H9 (cell line): ENCODE measurements around the gene WIPI1. TPM values are rescaled to one million over a fixed set of nuclear protein-coding genes. Genes with fewer than 3 reads are reported as not detected.

Experiments
- DNase-seq: peaks from one replicate; pipeline ENCODE4 v3.0.0-alpha.2; 2017
- H2AFZ ChIP-seq: one replicate; pipeline ENCODE4 v1.6.1; 2013; ENCODE audit warnings: mild to moderate bottlenecking, low read length, control low read depth, moderate library complexity
- H2AK5ac ChIP-seq: 2 replicates; pipeline ENCODE4 v1.6.1; 2013; ENCODE audit warnings: low read length, control low read depth, mixed read lengths; ENCODE audit not compliant: insufficient read length
- H2BK120ac ChIP-seq: one replicate; pipeline ENCODE4 v1.6.1; 2013; ENCODE audit warnings: low read depth, mild to moderate bottlenecking, low read length, control low read depth, inconsistent platforms; ENCODE audit not compliant: poor library complexity, severe bottlenecking
- H2BK12ac ChIP-seq: 2 replicates; pipeline ENCODE4 v1.6.1; 2013; ENCODE audit warnings: low read length, control low read depth, mixed read lengths, low read depth; ENCODE audit not compliant: insufficient read length
- H2BK15ac ChIP-seq: 2 replicates; pipeline ENCODE4 v1.6.1; 2013; ENCODE audit warnings: low read depth, low read length, control low read depth
- H2BK20ac ChIP-seq: one replicate; pipeline ENCODE4 v1.6.1; 2013; ENCODE audit warnings: low read depth, mild to moderate bottlenecking, low read length, control low read depth, inconsistent platforms; ENCODE audit not compliant: poor library complexity, severe bottlenecking
- H2BK5ac ChIP-seq: 2 replicates; pipeline ENCODE4 v1.6.1; 2013; ENCODE audit warnings: low read length, control low read depth, mixed read lengths; ENCODE audit not compliant: insufficient read length
- H3K14ac ChIP-seq: 2 replicates; pipeline ENCODE4 v1.6.1; 2013; ENCODE audit warnings: low read length, control low read depth; ENCODE audit not compliant: insufficient read depth
- H3K18ac ChIP-seq: 2 replicates; pipeline ENCODE4 v1.6.1; 2013; ENCODE audit warnings: low read depth, mild to moderate bottlenecking, mixed read lengths, low read length, control low read depth; ENCODE audit not compliant: insufficient read length
- H3K23ac ChIP-seq: 2 replicates; pipeline ENCODE4 v1.6.1; 2013; ENCODE audit warnings: low read length, control low read depth, mixed read lengths, low read depth; ENCODE audit not compliant: insufficient read length
- H3K23me2 ChIP-seq: 2 replicates; pipeline ENCODE4 v1.6.1; 2013; ENCODE audit warnings: low read depth, mild to moderate bottlenecking, mixed read lengths, low read length, control low read depth; ENCODE audit not compliant: insufficient read length, poor library complexity, severe bottlenecking
- H3K27ac ChIP-seq: 2 replicates; pipeline ENCODE4 v1.5.1; 2013; ENCODE audit warnings: low read length, control low read depth, mixed read lengths, low read depth; ENCODE audit not compliant: insufficient read length
- H3K27me3 ChIP-seq: 2 replicates; pipeline ENCODE4 v1.6.1; 2013; ENCODE audit warnings: low read length, control low read depth, inconsistent platforms; ENCODE audit not compliant: insufficient read depth
- H3K4ac ChIP-seq: 2 replicates; pipeline ENCODE4 v1.6.1; 2013; ENCODE audit warnings: low read depth, mild to moderate bottlenecking, control low read depth, inconsistent platforms, low read length, moderate library complexity
- H3K4me1 ChIP-seq: 2 replicates; pipeline ENCODE4 v1.6.1; 2013; ENCODE audit warnings: low read length, control low read depth, inconsistent platforms; ENCODE audit not compliant: insufficient read depth
- H3K4me2 ChIP-seq: 2 replicates; pipeline ENCODE4 v1.6.1; 2013; ENCODE audit warnings: low read length, control low read depth, mixed read lengths; ENCODE audit not compliant: insufficient read length, insufficient read depth
- H3K56ac ChIP-seq: 2 replicates; pipeline ENCODE4 v1.6.1; 2013; ENCODE audit warnings: low read depth, mild to moderate bottlenecking, mixed read lengths, low read length, control low read depth; ENCODE audit not compliant: insufficient read length
- H3K79me1 ChIP-seq: 2 replicates; pipeline ENCODE4 v1.6.1; 2013; ENCODE audit warnings: low read depth, mild to moderate bottlenecking, moderate library complexity, low read length, control low read depth, inconsistent platforms; ENCODE audit not compliant: insufficient read depth, poor library complexity, severe bottlenecking
- H3K79me2 ChIP-seq: 2 replicates; pipeline ENCODE4 v1.6.1; 2013; ENCODE audit warnings: low read length, control low read depth, inconsistent platforms; ENCODE audit not compliant: insufficient read depth
- H3K9ac ChIP-seq: 2 replicates; pipeline ENCODE4 v1.6.1; 2013; ENCODE audit warnings: low read length, control low read depth, mixed read lengths; ENCODE audit not compliant: insufficient read length; ENCODE audit errors: extremely low read depth
- H3K9me3 ChIP-seq: one replicate; pipeline ENCODE4 v1.6.1; 2013; ENCODE audit warnings: low read depth, low read length, inconsistent platforms; ENCODE audit not compliant: control insufficient read depth
- H3T11ph ChIP-seq: one replicate; pipeline ENCODE4 v1.6.1; 2013; ENCODE audit warnings: mild to moderate bottlenecking, low read length, control low read depth, inconsistent platforms
- H4K20me1 ChIP-seq: one replicate; pipeline ENCODE4 v1.6.1; 2013; ENCODE audit not compliant: control insufficient read depth, insufficient read length, insufficient read depth
- H4K5ac ChIP-seq: 2 replicates; pipeline ENCODE4 v1.6.1; 2013; ENCODE audit warnings: low read depth, mild to moderate bottlenecking, mixed read lengths, low read length, control low read depth; ENCODE audit not compliant: insufficient read length
- H4K8ac ChIP-seq: replicated peaks from 2 replicates; pipeline ENCODE4 v1.6.1; 2013; ENCODE audit warnings: low read length, control low read depth, mixed read lengths, low read depth; ENCODE audit not compliant: insufficient read length
- H4K91ac ChIP-seq: 2 replicates; pipeline ENCODE4 v1.6.1; 2013; ENCODE audit warnings: low read depth, mild to moderate bottlenecking, moderate library complexity, mixed read lengths, low read length, control low read depth; ENCODE audit not compliant: insufficient read length
- H3K27ac Mint-ChIP-seq, 3 experiments: 2 replicates in 2 of 3; 3 replicates in 1 of 3; pipeline ENCODE4 v1.8.0; 2020 to 2021; ENCODE audit warnings: mixed read lengths in 3 of 3, mild to moderate bottlenecking in 1 of 3, moderate library complexity in 1 of 3
- H3K27me3 Mint-ChIP-seq: 2 replicates; pipeline ENCODE4 v1.8.0; 2021; ENCODE audit warnings: low read depth, mild to moderate bottlenecking, moderate library complexity, mixed read lengths
- H3K36me3 Mint-ChIP-seq, 3 experiments: 2 replicates in 2 of 3; 3 replicates in 1 of 3; pipeline ENCODE4 v1.8.0; 2020 to 2021; ENCODE audit warnings: low read depth in 3 of 3, mixed read lengths in 3 of 3; ENCODE audit not compliant: insufficient read depth in 1 of 3
- H3K4me1 Mint-ChIP-seq, 2 experiments: 2 replicates each; pipeline ENCODE4 v1.8.0; 2020; ENCODE audit warnings: mixed read lengths in 2 of 2
- H3K4me3 Mint-ChIP-seq, 2 experiments: 2 replicates in 1 of 2; 3 replicates in 1 of 2; pipeline ENCODE4 v1.8.0; 2020 to 2021; ENCODE audit warnings: mild to moderate bottlenecking in 2 of 2, mixed read lengths in 2 of 2, moderate library complexity in 1 of 2
- H3K9me3 Mint-ChIP-seq, 2 experiments: 2 replicates in 1 of 2; 3 replicates in 1 of 2; pipeline ENCODE4 v1.8.0; 2020; ENCODE audit warnings: mild to moderate bottlenecking in 2 of 2, mixed read lengths in 2 of 2, moderate library complexity in 1 of 2
- CTCF ChIP-seq: fragments of 200-600 bp; sonication (generic); conservative IDR thresholded peaks from 3 replicates; pipeline ENCODE4 v1.8.0; 2021; ENCODE audit warnings: antibody characterized with exemption, mild to moderate bottlenecking
- WGBS: extraction: QIAGEN DNeasy Blood & Tissue Kit; methylation state at CpG from one replicate; pipeline ENCODE4 v1.1.7; 2013; ENCODE audit warnings: missing lambda C conversion rate, low lambda C conversion rate, mixed read lengths; ENCODE audit not compliant: insufficient read length; ENCODE audit errors: extremely low coverage; 5-methylcytosine and 5-hydroxymethylcytosine counted together
- total RNA-seq: library from RNA; stranded (reverse); gene quantifications from 2 replicates; pipeline ENCODE4 v1.2.1, GENCODE V29; 2021

WIPI1 gene
- total RNA-seq, 1 experiment from 2014 or later = 15.4 TPM

GRCh38 chr17:68394608-68395331 lies 62.5 kb downstream of the WIPI1 start:
- no CpG with 5 or more reads among the region's 12 CpGs for WGBS
- H3K4me2 ChIP-seq = no peak overlapping the region
- Mint-ChIP-seq H3K4me1 (peaks cover 11% of the 10 kb centered on the region in 2 experiments), H3K36me3 (peaks cover 0 to 6% (median 5%) of the 10 kb centered on the region in 3 experiments; a peak in 4 of 7 replicates), H3K27me3 (peaks cover 2% of the 10 kb centered on the region), H3K27ac (no peak overlapping the region; a peak in 1 of 7 replicates), H3K9me3 (peaks cover 5 to 7% of the 10 kb centered on the region in 2 experiments; a peak in 4 of 5 replicates), H3K4me3 (no peak overlapping the region)
- H3K9ac ChIP-seq = no peak overlapping the region
- H4K8ac ChIP-seq = no peak overlapping the region
- no peak overlapping the region for H2BK120ac ChIP-seq
- H4K5ac ChIP-seq = no peak overlapping the region
- no peak overlapping the region for H3T11ph ChIP-seq
- no peaks in the 10 kb centered on the region for H3K23me2 ChIP-seq
- H3K14ac ChIP-seq = no peak overlapping the region
- no peak overlapping the region for H3K56ac ChIP-seq
- H4K20me1 ChIP-seq = no peaks in the 10 kb centered on the region
- H3K27ac ChIP-seq = no peak overlapping the region
- no peaks in the 10 kb centered on the region for H3K79me2 ChIP-seq
- no peak overlapping the region for H4K91ac ChIP-seq
- no peak overlapping the region for H3K4ac ChIP-seq
- no peak for TF ChIP-seq CTCF
- no peak overlapping the region for H2BK15ac ChIP-seq
- H2BK5ac ChIP-seq = no peak overlapping the region
- H3K79me1 ChIP-seq = no peaks in the 10 kb centered on the region
- H2AFZ ChIP-seq = no peak overlapping the region
- H3K27me3 ChIP-seq = no peaks in the 10 kb centered on the region
- peak; percentile 29 for DNase-seq
- H2BK20ac ChIP-seq = no peak overlapping the region
- no peak overlapping the region for H3K18ac ChIP-seq
- no peak overlapping the region for H2AK5ac ChIP-seq
- no peak overlapping the region for H3K23ac ChIP-seq
- no peak overlapping the region for H2BK12ac ChIP-seq
- no peaks in the 10 kb centered on the region for H3K4me1 ChIP-seq
- no peaks in the 10 kb centered on the region for H3K9me3 ChIP-seq
